GM18511 (cell line): ENCODE measurements around the gene GRIK4.
"Not testable (repeated sequence)": the region's sequence is repeated elsewhere in the genome, so short reads cannot be mapped to it uniquely, and the experiment has no call there.

Source experiments
- ATAC-seq: cut with Tn5 transposase; IDR thresholded peaks from one replicate; pipeline ENCODE4 v1.9.1; 2021; ENCODE audit warnings: mild to moderate bottlenecking, moderate library complexity; ENCODE audit not compliant: unreplicated experiment

Gene GRIK4

DNA sequence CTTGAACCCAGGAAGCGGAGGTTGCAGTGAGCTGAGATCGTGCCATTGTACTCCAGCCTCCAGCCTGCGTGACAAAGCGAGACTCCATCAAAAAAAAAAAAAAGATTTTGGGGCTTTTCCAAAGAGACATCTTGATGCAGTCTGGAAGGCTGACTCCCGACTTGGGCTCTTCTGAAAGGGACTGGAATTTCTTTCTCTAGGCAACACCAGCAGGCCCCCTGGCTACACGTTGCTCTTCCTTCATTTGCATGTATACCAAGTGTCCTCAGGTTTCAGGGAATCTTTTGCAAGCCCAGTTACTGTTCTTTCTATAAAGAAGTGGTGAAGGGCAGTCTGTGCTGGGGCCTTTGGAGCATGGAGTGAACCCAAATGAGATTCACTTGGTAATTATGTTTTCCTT, 211.0 kb downstream of the GRIK4 start:
- no peak for ATAC-seq

DNA sequence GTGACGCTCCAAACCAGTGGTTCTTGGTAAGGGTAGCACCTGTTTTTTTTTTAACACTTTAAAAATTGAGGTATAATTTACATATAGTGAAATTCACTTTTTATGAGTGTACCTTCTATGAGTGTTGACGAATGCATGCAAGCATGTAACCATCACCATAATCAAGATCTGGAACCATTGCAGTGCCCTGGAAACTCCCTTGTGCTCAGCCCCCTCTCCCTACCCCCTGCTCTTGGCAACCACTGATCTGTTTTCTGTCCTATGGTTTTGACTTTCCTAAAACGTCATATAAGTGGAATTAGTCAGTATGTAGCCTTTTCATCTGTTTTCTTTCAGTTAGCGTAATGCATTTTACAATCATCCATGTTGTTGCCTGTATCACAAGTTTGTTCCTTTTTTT, 212.2 kb downstream of the GRIK4 start:
- no peak for ATAC-seq

DNA sequence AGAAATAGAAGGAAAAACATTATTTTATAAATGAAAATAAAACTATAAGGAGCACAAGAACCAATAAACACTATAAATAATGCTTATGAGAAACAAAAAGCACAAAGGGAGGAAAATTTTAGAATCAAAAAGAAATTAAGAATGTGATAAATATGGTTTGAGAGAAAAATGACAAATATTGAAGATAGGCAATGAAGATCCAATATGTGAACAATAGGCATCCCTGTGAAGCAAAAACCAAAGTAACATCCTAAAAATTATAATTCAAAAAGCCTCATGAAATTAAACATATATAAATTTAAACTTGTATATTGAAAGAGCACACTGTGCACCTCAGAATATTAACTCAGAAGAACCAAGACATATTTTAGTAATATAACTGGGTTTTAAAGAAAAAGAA, 216.2 kb downstream of the GRIK4 start:
- no peak for ATAC-seq

DNA sequence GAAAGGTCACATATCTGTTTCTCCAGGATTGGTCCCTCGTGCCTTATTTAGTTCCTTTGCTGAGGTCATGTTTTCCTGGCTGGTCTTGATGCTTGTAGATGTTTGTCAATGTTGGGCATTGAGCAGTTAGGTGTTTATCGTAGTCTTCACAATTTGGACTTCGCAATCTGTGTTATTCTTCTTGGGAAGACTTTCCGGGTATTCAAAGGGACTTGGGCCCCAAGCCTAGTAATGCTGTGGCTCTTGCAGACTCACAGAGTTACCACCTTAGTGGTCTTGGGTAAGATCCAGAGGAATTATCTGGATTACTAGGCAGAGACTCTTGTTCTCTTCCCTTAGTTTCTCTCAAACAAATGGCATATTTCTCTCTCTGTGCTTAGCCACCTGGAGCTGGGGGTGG, 223.5 kb downstream of the GRIK4 start:
- ATAC-seq = no peak

DNA sequence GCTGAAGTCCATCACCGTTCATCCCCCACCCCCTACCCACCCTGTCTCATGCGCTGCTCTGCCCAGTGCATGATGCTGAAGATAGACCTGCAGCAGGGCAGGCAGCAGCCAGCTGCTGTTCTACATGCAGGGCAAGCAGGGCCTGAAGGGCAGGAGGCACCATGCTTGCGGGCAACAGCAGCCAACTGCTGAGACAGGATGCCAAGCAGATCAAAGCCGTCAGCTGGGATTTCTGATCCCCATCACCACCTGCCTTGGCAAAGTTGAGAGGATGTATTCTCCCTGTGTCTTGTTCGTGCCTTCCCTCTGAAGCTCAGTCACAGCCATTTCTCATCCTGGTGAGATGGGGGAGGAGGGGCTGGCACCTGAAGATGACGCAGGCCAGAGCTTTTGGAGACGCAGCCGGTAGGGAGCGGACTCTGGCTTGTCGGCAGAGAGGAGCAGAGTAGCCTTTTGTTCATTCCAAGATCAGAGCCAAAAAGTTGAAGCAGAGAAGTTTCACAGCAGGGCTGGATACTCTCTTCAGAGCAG, 227.0 kb downstream of the GRIK4 start:
- ATAC-seq = no peak

DNA sequence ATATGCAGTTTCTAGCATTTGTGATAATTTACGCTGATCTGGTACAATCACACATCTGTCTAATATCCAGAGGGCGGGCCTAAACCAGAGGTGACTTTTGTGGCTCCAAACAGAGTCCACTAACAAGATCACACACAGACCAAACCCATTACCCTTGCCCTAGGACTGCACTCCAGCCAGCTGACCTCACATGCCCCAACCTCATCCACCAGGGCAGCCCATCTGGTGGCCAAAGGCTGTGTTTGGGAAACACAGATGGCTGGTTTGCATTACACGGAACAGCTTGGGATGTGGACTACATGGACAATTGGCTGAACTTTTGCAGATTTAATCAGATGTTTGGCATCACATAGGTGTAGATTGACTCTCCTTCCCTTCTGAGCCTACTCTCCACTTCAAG, 228.2 kb downstream of the GRIK4 start:
- ATAC-seq = no peak

DNA sequence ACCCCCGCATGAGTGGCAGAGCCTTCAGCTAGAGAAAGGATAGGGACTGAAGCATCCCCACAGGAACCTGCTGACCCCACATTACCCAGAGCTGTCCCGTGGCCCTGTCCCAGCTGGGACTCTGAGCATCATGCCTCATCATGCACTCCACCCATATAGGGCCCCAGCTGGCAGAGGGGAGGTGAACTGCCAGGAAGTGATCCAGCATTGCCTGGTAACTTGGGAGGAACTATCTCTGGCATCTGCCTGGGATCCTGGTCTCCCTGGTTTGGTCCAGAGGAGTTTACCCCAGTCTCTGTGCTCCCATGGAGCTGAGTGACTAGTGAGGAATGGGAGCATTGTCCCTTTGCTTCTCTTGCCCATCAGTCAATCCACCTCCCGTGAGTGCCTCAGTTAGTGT, 228.8 kb downstream of the GRIK4 start:
- no peak for ATAC-seq

DNA sequence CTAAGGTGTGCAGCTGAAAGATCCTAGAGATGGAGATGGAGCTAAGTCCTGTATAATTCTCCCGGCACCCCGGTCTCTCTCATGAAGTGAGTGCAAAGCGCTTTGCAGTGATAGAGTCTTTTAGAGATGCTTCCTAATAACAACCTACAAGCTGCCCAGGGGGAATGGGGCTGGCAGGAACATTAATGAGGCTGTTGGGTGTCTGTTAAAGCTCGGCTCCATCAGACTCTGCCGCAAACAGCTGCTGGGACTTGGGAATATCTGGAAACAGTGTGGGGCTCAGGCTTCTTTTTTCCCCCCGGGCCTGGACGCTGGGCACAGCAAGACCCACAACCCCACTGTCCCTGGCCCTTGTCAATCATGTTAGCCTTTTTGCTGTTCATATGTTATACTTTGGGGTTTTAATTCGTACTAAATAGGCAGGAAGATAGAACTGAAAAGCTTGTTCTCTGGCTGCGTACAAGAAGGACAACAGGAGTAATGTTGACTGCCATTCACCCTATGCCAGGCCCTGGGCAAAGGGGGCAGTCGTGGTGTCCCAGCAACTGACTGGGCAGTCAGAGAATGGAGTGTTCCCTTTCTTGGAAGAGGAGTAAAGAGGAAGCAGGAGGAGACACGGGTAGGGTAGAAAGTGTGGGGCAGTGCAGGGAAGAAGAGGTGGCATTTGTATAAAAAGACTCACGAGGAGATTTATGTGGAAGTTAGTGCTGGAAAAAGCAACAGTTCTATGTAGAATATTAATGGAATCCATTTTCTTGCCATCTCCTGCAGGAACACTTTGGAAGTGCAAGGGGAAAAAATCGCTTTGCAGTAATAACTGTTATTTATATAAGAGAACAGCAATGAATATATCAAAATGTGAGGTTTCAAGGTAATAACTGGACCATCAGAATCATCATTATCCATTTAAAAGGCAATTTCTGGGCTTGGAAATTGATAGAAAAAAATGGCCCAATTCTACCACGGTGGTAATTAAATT, 232.8 kb downstream of the GRIK4 start:
- ATAC-seq = no peak

DNA sequence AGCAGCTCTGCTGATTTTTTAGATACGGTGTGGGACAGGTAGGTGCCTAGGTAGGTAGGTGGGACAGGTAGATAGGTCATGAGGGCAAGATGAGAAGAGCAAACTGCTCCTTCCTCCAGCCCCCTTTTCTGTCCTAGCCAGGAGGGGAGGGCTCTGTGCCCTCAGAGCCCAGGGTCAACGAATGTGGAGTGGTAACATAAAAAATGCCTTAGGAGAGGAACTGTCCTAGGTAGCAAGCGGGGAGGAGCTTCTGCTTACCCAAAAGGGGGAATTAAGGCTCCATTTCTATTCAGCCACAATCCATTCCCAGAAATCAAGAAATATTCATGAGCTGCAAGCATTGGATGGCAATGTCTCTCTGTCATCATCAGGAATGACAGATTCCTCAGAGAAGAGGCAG, 234.8 kb downstream of the GRIK4 start:
- ATAC-seq = no peak

DNA sequence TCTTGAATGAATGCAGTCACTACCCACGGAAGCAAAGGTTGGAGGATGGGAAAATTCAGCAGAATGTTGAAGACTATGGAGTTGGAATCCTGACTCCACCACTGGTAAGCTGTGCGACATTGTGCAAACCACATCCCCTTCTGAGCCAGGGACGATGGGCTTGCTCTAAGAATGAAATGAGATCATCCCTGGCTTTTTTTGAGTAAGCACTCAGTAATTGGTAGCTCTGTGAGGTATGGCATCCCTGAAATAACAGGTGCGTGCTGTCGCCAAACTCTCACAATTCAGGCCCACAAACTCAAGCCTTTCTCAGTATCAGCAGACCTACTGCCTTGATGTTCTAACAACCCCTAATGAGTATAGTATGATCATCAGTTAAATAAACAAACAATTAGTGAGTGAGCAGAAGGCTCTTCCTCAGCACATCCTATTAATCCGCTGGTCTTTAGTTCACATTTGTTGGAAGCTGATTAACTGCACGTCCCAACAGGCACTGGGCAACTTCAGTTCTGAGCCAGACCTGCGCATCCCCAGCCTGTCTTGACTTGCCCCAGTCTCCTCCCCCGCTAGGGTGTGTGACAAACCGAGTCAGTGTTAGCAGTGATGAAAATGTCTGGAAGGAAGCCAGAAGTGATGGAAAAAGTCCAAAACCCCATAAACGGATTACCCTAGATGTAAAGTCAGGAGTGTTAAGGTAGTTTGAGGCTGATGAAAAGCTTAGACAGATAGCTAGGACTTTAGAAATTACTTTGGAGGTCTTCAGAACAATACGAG, 235.5 kb downstream of the GRIK4 start:
- no peak for ATAC-seq

DNA sequence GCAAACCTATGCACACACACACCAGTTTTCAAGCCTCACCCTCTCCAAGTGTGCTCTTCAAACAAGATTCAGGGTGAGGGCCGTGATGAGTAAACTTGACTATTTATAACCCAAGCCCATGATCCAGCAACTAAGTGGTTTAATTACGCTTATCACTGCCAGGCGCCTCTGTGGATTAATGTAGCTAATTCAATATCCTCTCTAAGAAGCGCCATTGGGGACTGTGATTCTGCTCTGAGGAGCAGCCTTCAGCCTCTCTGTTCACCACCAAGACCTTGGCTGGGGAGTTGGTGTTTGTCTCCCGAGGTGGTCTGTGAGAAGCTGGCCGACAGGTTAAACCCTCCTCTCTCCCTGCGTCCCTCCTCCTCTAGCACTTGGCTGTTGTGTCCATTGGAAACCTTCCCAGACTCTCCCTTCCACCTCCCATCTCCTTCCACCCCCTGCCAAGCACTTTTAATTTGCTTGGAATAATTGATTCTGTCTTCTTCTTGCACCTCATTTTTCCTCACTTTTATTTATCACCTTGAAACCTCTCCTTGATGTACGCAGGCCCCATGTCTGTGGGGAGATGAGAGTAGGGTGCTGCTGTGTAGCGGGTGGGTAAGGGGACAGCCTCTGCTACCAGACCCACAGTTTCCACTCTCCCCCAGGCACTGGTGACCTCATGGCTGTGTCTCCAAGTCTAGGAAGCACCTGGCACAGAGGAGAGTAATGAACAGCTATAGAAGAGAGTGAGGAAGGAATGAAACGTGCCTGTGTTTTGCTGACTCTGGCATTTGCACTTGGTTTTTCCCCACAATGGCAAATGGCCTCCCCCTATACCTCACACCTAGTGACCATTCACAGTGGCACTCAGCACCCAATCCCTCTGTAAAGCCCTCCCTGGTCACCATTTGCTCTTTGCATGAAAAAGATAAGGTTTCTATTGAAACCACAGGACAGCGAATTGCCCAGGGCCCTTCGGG, 236.6 kb downstream of the GRIK4 start:
- ATAC-seq = no peak

DNA sequence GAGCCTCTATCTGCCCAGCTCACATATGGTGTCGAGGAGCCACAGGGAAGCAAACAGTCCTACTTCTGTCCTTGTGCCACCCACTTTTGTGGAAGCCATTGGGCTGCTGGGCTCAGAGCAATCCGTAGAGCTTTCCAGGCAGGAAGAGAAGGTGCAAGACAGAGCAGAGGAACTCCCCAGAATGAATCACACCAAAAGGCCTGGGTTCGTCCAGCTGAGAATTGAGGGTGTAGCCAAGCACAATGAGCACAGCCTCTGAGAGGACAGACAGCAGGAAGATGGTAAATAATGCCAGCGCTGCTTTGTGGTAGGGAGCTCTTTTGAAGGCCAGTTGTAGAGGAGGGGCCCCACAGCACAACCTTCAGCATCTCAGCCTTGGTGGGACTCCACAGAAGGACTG, 237.8 kb downstream of the GRIK4 start:
- no peak for ATAC-seq

DNA sequence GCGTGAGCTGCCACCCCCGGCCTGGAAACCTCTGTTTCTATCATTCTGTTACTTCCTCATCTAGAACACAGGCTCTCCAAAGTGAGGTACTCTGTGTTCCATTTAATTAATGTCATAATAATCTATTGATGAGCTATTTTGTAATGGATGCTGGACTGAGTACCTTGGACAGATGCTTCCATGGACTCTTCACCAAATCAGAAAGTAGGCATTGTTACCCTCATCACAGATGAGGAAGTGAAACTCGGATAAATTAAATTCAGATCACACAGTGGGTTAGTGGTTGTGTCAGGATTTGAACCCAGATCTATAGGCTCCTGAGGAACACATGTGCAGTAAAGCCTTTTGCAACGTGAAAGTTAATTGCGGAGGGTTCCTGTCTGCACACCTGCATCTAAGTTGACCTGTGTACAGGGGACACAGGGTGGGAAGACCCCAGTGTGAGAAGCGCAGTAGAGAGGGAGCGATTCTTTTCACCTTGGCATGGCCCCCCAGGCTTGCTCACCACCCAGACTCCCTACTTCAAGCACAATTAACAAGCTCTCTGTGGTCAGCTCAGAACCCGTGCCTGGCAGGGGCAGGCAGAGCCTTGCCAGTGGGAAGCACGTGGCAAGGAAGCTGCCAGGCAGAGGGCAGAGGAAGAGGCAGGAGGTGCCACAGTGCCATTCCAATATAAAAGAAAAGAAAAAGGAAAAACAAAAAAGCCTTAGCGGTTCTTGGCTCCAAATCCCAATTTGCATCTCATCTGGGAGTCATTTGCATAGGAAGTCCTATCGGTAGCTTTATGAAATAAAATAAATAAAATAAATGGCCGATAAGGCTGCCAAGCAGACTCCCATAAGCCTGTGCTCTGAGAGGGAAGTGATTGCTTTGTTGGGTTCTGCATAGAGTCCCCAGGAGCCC, 239.3 kb downstream of the GRIK4 start:
- no peak for ATAC-seq

DNA sequence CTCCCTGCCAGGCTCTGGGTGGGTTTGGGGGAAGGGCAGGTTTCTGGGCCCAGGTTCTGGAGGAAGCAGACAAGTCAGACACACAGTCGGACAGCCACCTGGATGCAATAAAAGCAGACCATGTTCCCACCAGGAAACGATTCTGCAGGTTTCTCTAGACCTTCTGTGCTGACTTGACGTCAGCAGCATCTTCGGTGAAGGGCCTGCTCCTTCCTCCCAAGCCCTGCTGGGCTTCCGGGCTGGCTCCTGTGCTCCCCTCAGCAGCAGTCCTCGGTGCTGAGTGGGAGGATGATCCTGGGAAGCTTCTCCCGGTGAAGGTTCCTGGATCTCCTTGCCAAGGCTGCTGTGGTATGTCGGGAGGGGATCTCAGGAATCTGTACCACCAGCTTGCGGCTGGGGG, 240.0 kb downstream of the GRIK4 start:
- no peak for ATAC-seq

DNA sequence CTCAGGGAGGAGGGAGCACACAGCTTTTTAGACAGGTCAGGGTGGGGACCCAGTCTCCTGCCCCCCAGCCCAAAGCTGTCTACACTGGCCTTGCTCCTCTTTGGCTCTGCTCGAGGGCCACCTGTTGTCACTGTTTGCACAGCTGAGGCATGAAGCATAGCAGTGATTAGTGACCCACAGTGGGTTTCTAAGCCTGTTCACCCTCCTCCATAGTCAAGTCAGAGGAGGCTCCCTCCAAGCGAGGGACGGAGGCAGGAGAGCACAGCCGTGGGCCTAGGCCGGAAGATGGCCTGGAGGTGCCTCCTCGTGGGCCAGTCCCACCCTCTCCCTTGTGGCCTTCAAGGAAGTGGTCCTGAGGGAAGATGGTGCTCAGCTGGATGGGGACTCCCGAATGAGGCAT, 241.1 kb downstream of the GRIK4 start:
- no peak for ATAC-seq

DNA sequence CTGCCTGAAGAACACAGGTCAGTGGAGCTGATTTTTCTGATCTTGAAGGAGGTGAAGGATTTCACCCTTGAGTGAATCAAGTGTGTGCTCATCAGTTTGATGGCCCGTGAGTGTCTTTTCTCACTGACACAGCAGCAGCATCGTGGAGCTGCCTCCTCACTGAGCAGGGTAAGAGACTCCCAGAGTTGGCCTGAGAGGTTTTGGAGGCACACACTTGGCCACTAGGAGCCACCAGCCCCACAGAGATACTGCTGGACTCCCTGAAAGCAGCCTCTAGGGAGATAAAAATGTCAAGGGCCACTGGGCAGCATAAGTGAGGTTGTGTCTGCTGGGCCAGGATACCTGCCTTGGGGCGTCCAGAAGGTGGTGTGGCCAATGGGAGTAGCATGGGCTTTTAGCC, 245.4 kb downstream of the GRIK4 start:
- no peak for ATAC-seq

DNA sequence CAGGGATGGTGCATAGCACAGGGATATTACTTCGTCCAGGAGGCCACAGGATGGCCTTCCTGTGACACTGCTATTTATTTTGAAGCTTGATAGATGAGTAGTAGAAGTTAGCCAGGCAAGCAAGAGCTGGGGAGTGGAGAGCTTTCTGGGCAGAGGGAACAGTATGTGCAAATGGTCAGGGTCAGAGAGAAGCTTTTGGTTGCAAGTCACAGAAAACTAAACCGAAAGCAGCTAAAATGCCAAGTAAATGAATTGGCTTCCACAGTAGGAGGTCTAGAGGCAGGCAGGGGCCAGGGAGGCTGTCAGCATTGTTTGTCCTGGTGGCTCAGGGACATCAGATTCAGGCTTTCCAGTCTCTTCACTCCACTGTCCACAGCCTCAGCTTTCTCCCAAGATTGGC, 247.5 kb downstream of the GRIK4 start:
- ATAC-seq = no peak

DNA sequence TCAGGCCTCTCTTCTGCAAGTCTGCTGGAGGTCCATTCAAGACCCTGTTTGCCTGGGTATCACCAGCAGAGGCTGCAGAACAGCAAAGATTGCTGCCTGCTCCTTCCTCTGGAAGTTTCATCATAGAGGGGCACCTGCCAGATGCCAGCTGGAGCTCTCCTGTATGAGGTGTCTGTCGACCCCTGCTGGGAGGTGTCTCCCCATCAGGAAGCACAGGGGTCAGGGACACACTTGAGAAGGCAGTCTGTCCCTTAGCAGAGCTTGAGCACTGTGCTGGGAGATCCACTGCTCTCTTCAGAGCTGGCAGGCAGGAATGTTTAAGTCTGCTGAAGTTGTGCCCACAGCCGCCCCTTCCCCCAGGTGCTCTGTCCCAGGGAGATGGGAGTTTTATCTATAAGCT, 254.2 kb downstream of the GRIK4 start:
- ATAC-seq = not testable (repeated sequence)

DNA sequence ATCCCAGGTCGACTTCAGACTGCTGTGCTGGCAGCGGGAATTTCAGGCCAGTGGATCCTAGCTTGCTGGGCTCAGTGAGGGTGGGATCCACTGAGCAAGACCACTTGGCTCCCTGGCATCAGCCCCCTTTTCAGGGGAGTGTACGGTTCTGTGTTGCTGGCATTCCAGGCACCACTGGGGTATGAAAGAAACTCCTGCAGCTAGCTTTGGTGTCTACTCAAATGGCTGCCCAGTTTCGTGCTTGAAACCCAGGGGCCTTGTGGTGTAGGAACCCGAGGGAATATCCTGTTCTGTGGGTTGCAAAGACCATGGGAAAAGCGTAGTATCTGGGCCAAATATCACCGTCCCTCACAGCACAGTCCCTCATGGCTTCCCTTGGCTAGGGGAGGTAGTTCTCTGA, 254.8 kb downstream of the GRIK4 start:
- no peak for ATAC-seq

DNA sequence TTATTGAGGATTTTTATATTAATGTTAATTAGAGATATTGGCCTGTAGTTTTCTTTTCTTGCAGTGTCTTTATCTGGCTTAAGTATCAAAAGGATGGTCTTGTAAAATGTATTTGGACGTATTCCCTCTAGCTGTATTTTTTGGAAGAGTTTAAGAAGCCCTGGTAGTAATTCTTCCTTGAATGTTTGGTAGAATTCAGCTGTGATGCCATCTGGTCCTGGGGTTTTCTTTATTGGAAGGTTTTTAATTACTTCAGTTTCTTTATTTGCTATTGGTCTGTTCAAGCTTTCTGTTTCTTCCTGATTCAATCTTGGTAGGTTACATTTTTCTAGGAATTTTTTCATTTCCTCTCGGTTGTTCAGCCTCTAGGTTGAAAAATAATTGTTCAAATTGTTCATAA, 257.4 kb downstream of the GRIK4 start:
- ATAC-seq = no peak
